GM12864 (cell line): ENCODE data around the gene RING1.

Experiments
- DNase-seq: peaks from one replicate; pipeline ENCODE4 v3.0.0-alpha.2; 2011; ENCODE audit warnings: low read depth
- H3K4me3 ChIP-seq: 2 replicates; pipeline ENCODE4 v1.5.1; 2011; ENCODE audit warnings: mild to moderate bottlenecking, low read depth, low read length, control low read depth
- TF ChIP-seq, protein P1 (sequence below): IDR thresholded peaks from 2 replicates; pipeline ENCODE4 v1.5.1; 2011; ENCODE audit warnings: low read depth, mild to moderate bottlenecking, moderate library complexity, low read length, control low read depth, inconsistent platforms; ENCODE audit errors: missing control alignments

Gene RING1

DNA sequence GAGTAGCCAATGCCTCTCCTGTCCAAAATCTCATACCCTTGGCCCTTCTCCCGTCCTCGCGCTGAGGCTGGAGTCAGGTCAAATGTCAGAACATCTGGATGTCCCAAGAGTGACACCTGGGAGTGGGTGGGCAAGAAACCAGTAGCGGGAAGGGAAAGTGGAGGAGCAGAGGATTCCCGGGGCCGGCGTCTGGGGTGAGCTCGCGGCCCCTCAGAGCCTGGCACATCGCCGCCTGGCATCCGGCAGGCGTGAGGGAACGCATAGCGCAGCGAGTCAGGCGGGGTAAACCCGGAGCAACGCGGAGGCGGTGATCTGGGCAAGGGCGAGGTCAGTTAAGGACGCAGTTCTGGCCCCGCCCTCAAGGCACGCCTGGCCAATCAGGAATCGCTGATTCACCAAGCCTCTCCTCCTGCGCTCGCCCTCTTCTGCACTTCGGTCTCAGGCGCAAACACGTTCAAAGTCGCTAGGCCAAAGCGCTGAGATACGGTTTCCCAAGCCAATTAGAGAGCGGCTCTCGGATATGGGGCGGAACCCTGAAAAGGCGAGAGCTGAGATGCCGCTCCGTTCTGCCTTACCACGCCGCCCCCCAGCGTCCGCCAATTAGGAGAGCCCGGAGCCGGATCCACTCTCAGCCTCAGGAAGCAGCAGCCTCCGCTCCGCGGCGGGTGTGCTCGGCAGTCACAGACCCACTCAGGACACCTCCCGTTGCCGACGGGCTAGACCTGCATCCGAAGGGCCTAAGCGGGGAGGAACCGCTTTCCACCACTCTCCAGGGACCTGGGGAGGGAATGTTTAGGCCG lies 40.8 kb downstream of the RING1 start:
- TF ChIP-seq, protein P1, sequence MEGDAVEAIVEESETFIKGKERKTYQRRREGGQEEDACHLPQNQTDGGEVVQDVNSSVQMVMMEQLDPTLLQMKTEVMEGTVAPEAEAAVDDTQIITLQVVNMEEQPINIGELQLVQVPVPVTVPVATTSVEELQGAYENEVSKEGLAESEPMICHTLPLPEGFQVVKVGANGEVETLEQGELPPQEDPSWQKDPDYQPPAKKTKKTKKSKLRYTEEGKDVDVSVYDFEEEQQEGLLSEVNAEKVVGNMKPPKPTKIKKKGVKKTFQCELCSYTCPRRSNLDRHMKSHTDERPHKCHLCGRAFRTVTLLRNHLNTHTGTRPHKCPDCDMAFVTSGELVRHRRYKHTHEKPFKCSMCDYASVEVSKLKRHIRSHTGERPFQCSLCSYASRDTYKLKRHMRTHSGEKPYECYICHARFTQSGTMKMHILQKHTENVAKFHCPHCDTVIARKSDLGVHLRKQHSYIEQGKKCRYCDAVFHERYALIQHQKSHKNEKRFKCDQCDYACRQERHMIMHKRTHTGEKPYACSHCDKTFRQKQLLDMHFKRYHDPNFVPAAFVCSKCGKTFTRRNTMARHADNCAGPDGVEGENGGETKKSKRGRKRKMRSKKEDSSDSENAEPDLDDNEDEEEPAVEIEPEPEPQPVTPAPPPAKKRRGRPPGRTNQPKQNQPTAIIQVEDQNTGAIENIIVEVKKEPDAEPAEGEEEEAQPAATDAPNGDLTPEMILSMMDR: peak; percentile 8
- peak overlapping the region; percentile 78 for H3K4me3 ChIP-seq
- DNase-seq: peak; percentile 99

DNA sequence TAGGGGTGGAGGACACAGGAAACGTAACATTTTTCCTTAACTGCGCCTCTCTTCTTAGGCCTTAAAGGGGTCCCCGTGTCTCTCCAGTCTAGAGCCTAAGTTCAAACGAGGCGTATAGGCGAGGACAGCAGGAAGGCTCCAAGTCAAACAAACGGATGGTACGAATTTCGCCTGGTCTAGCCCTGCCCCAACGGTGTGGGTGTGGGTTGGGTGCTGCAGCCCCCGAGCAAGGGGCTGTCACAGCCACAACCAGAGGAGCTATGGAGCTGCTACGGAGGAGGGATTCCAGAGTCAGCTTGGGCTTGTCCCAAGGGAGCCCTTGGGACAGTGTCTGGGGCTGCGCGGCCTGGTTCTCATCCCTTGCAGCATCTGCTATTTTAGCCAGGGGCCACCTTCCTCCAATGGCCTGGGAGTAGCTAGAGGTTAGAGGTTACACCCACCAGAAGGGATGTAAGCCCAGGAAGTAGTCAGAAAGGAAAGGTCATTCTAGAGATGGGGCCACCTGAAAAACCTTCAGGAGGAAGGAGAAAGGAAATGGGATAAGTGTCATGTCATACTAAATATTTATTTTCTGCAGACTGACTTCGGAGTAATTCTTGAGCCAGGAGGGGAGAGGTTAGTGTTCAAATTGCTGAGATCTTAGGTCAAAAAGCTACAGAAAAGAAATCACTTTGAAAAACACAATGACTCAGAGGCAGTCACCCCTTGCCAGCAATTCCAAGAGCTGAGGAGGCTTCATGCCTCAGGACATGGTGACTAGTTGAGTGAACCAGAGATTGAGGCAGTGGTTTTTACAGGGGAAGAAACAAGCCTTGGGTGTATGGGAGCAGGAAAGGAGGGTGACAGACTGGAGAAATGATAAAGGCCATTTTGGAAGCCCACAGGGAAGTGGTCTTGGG lies 41.7 kb downstream of the RING1 start:
- no peak for DNase-seq
- peak overlapping the region; percentile 78 for H3K4me3 ChIP-seq
- TF ChIP-seq, protein P1: no peak

DNA sequence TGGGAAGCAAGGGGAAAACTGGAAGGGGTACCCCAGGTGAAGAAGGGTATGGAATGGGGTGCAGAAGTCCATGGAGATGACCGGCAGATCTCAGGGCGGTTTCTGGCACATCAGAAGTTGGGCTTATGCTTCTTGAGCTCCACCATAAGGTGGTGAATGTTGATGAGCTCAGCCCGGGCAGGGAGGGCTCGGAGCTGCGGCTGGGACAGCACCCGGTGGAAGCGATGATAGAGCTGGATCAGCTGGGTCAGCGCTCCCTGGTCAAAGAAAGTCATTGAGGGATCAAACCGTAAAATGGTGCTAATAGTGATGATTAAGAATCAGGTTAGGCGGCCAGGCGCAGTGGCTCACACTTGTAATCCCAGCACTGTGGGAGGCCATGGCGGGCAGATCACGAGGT lies 42.4 kb downstream of the RING1 start:
- H3K4me3 ChIP-seq: no peak overlapping the region
- no peak for DNase-seq
- TF ChIP-seq, protein P1: no peak

DNA sequence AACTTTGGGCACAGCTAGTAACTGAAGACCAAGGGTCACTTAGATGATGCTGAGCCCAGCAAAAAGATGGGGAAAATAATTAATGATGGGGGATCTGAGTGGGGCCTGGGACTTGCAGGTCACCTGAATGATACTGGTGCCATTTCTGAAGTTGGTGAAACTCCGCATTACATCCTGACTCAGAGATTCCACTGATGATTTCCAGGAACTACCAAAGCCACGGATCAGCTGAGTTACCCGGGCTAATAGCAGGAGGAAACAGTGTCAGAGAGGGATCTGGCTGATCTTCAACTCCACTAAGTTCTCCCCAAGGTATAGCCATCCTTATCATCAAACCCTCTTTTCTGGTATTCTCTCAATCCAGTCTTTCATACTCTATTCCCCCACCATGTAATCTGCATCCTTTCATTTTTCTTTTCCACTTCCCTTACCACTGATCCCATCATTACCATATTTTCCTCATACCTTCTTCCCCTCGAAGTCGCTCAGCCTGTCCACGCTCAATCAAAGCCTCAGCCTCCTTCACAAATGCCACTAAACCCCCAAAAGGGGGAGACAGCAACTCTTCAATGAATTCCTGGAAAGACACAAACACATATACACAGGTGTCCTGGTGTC lies 43.2 kb downstream of the RING1 start:
- no peak for DNase-seq
- no peak overlapping the region for H3K4me3 ChIP-seq
- TF ChIP-seq, protein P1: no peak

DNA sequence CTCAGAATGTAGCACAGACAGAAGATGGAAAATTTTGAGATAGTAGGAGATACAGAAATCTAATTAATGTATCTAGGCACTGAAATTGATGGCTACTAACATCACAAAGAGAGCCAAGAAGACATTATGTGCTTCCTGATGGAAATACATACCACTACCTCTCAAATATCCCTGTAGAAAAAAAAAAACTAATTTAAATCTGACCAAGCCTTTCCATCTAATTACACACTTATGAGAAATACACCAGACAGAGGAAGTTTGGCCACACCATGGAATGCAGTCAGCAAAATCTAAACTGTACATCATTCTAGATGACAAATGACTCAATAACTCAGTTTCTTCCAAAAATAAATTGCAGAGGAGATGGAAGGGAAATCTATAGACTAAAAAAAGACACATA lies 44.5 kb downstream of the RING1 start:
- TF ChIP-seq, protein P1: no peak
- no peak overlapping the region for H3K4me3 ChIP-seq
- no peak for DNase-seq

DNA sequence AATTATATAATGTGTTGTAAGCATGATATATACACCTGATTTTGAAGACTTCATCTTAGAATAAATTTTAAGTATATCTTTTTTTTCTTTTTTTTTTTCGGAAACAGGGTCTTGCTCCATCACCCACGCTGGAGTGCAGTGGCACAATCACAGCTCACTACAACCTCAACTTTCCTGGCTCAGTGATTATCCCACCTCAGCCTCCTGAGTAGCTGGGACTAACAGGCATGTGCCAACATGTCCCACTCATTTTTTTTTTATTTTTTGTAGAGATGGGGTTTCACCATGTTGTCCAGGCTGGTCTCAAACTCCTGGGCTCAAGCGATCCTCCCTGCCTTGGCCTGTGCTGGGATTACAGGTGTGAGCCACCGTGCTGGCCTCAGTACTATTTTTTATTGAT lies 46.3 kb downstream of the RING1 start:
- no peak for DNase-seq
- TF ChIP-seq, protein P1: no peak
- no peak overlapping the region for H3K4me3 ChIP-seq
